Liver (tissue), 9 donors: Measurements from ENCODE around the gene ANXA10. TPM values are rescaled to one million over a fixed set of nuclear protein-coding genes. Genes with fewer than 3 reads are reported as not detected.

Source experiments
- DNase-seq: peaks from one replicate; pipeline ENCODE4 v3.0.0-alpha.2; 2017; ENCODE audit warnings: low spot score
- H3K27ac ChIP-seq, 2 donors: one replicate each; pipeline ENCODE4 v1.7.0; 2013; ENCODE audit warnings: inconsistent platforms in 2 of 2, low read length in 2 of 2, control low read depth in 1 of 2, low read depth in 1 of 2, mild to moderate bottlenecking in 1 of 2
- H3K27me3 ChIP-seq, 4 donors: one replicate each; pipeline versions ENCODE4 v1.6.1 to v1.7.0; 2013; ENCODE audit warnings: low read length in 3 of 4, inconsistent platforms in 1 of 4, mild to moderate bottlenecking in 1 of 4, moderate library complexity in 1 of 4; ENCODE audit not compliant: control insufficient read depth in 4 of 4, insufficient read depth in 4 of 4
- H3K36me3 ChIP-seq, 4 donors: one replicate each; pipeline versions ENCODE4 v1.6.1 to v1.7.0; 2013; ENCODE audit warnings: low read length in 3 of 4, mild to moderate bottlenecking in 3 of 4, low read depth in 1 of 4, moderate library complexity in 1 of 4; ENCODE audit not compliant: control insufficient read depth in 4 of 4, insufficient read depth in 3 of 4
- H3K4me1 ChIP-seq, 4 donors: one replicate each; pipeline versions ENCODE4 v1.6.1 to v1.7.0; 2013; ENCODE audit warnings: low read length in 3 of 4, mild to moderate bottlenecking in 3 of 4, moderate library complexity in 1 of 4; ENCODE audit not compliant: control insufficient read depth in 4 of 4, insufficient read depth in 4 of 4
- H3K4me3 ChIP-seq, 3 donors: one replicate each; pipeline versions ENCODE4 v1.6.1 to v1.7.0; 2013; ENCODE audit warnings: low read length in 3 of 3, control low read depth in 1 of 3, low read depth in 1 of 3, mild to moderate bottlenecking in 1 of 3
- H3K9ac ChIP-seq, 2 donors: one replicate each; pipeline ENCODE4 v1.7.0; 2013; ENCODE audit warnings: low read length in 2 of 2, mild to moderate bottlenecking in 2 of 2, moderate library complexity in 2 of 2, control low read depth in 1 of 2, low read depth in 1 of 2
- H3K9me3 ChIP-seq, 4 donors: one replicate each; pipeline versions ENCODE4 v1.6.1 to v1.7.0; 2013; ENCODE audit warnings: low read length in 3 of 4; ENCODE audit not compliant: control insufficient read depth in 4 of 4
- EGR1 ChIP-seq, 2 donors: IDR thresholded peaks; 2 replicates each; pipeline ENCODE4 v1.6.1; 2016 to 2018; ENCODE audit warnings: antibody characterized with exemption in 2 of 2, low read depth in 2 of 2
- FOXA1 ChIP-seq: IDR thresholded peaks from 2 replicates; pipeline ENCODE4 v1.6.1; 2016; ENCODE audit warnings: antibody characterized with exemption
- FOXA2 ChIP-seq: IDR thresholded peaks from 2 replicates; pipeline ENCODE4 v1.6.1; 2016; ENCODE audit warnings: antibody characterized with exemption
- GABPA ChIP-seq, 2 donors: IDR thresholded peaks in 1 of 2; conservative IDR thresholded peaks in 1 of 2; 2 replicates each; pipeline ENCODE4 v1.6.1; 2016; ENCODE audit warnings: antibody characterized with exemption in 2 of 2, mild to moderate bottlenecking in 1 of 2, moderate library complexity in 1 of 2
- HNF4A ChIP-seq, 2 donors: conservative IDR thresholded peaks; 2 replicates each; pipeline ENCODE4 v1.6.1; 2016; ENCODE audit warnings: antibody characterized with exemption in 2 of 2, mild to moderate bottlenecking in 2 of 2
- HNF4G ChIP-seq: IDR thresholded peaks from 2 replicates; pipeline ENCODE4 v1.6.1; 2016; ENCODE audit warnings: antibody characterized with exemption
- JUND ChIP-seq, 2 donors: IDR thresholded peaks; 2 replicates each; pipeline ENCODE4 v1.6.1; 2016; ENCODE audit warnings: antibody characterized with exemption in 2 of 2
- NR2F2 ChIP-seq: IDR thresholded peaks from 2 replicates; pipeline ENCODE4 v1.6.1; 2016; ENCODE audit warnings: antibody characterized with exemption
- RAD21 ChIP-seq, 2 donors: IDR thresholded peaks; 2 replicates each; pipeline ENCODE4 v1.6.1; 2016; ENCODE audit warnings: antibody characterized with exemption in 2 of 2, mild to moderate bottlenecking in 2 of 2
- RXRA ChIP-seq, 2 donors: IDR thresholded peaks; 2 replicates each; pipeline ENCODE4 v1.6.1; 2017 to 2018; ENCODE audit warnings: antibody characterized with exemption in 2 of 2, mild to moderate bottlenecking in 1 of 2
- SP1 ChIP-seq: IDR thresholded peaks from 2 replicates; pipeline ENCODE4 v1.6.1; 2018; ENCODE audit warnings: antibody characterized with exemption, mild to moderate bottlenecking
- TAF1 ChIP-seq: conservative IDR thresholded peaks from 2 replicates; pipeline ENCODE4 v1.6.1; 2016; ENCODE audit warnings: antibody characterized with exemption, mild to moderate bottlenecking
- YY1 ChIP-seq: IDR thresholded peaks from 2 replicates; pipeline ENCODE4 v1.6.1; 2016; ENCODE audit warnings: antibody characterized with exemption, mild to moderate bottlenecking
- WGBS: extraction: QIAGEN DNeasy Blood & Tissue Kit; methylation state at CpG from one replicate; pipeline ENCODE4 v1.1.7; 2013; 5-methylcytosine and 5-hydroxymethylcytosine counted together
- polyA plus RNA-seq, 2 donors: library from polyadenylated mRNA; stranded (reverse) in 1 of 2; unstranded in 1 of 2; fragments of 200-250 nt in 1 of 2; fragments of >200 nt in 1 of 2; fragmentation: Nextera tagmentation in 1 of 2; extraction: Ambion mirVana in 1 of 2; gene quantifications; one replicate each; pipeline versions ENCODE4 v1.2.1 to v1.2.3, GENCODE V29; 2013 to 2015
- total RNA-seq, 2 donors: library from RNA; depleted of rRNA; stranded (reverse); fragments of >200 nt; gene quantifications; one replicate each; pipeline ENCODE4 v1.2.3, GENCODE V29; 2014
- TF ChIP-seq, protein P1 (sequence below): IDR thresholded peaks from 2 replicates; pipeline ENCODE4 v1.6.1; 2016; ENCODE audit warnings: antibody characterized with exemption, mild to moderate bottlenecking
- TF ChIP-seq, protein P2 (sequence below): fragments of 150-350 bp; IDR thresholded peaks from 2 replicates; pipeline ENCODE4 v1.5.1; 2017; ENCODE audit warnings: improper control_type of control experiment, low read depth, low read length; ENCODE audit not compliant: missing input control
- TF ChIP-seq, protein P3 (sequence below): IDR thresholded peaks from 2 replicates; pipeline ENCODE4 v1.6.1; 2016; ENCODE audit warnings: antibody characterized with exemption
- TF ChIP-seq, protein P4 (sequence below): IDR thresholded peaks from 2 replicates; pipeline ENCODE4 v1.6.1; 2016; ENCODE audit warnings: antibody characterized with exemption
- TF ChIP-seq, protein P5 (sequence below): IDR thresholded peaks from 2 replicates; pipeline ENCODE4 v1.6.1; 2016; ENCODE audit warnings: antibody characterized with exemption
- donor health status: healthy.
- donor health status: healthy.
- donor health status: healthy.
- donor health status: healthy.
- donor health status: healthy.

Gene ANXA10
- total and polyA plus RNA-seq, 4 donors, result 6.3 to 45.4 (median 28.3) TPM

DNA sequence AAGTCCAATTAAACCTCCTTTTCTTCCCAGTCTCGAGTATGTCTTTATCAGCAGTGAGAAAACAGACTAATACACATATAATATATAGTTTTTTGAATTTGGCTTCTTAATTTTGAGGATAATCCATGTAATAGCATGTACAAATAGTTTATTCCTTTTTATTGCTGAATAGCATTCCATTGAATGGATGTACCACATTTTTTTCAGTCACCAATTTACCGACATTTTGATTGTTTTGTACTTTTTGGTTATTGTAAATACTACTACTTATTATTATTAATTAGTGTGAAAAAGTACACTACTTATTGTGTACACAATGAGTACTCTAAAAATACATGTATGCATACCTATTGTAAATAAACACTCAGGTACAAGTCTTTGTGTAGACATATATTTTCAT lies 42.3 kb upstream of the ANXA10 start:
- H3K27me3 ChIP-seq, result no peaks in the 10 kb centered on the region
- no peak overlapping the region for H3K27ac ChIP-seq
- H3K4me1 ChIP-seq, result no peaks in the 10 kb centered on the region
- 56% methylated on average over 2 of the region's 2 CpGs for WGBS
- H3K9ac ChIP-seq, result no peak overlapping the region
- TF ChIP-seq, protein P1, sequence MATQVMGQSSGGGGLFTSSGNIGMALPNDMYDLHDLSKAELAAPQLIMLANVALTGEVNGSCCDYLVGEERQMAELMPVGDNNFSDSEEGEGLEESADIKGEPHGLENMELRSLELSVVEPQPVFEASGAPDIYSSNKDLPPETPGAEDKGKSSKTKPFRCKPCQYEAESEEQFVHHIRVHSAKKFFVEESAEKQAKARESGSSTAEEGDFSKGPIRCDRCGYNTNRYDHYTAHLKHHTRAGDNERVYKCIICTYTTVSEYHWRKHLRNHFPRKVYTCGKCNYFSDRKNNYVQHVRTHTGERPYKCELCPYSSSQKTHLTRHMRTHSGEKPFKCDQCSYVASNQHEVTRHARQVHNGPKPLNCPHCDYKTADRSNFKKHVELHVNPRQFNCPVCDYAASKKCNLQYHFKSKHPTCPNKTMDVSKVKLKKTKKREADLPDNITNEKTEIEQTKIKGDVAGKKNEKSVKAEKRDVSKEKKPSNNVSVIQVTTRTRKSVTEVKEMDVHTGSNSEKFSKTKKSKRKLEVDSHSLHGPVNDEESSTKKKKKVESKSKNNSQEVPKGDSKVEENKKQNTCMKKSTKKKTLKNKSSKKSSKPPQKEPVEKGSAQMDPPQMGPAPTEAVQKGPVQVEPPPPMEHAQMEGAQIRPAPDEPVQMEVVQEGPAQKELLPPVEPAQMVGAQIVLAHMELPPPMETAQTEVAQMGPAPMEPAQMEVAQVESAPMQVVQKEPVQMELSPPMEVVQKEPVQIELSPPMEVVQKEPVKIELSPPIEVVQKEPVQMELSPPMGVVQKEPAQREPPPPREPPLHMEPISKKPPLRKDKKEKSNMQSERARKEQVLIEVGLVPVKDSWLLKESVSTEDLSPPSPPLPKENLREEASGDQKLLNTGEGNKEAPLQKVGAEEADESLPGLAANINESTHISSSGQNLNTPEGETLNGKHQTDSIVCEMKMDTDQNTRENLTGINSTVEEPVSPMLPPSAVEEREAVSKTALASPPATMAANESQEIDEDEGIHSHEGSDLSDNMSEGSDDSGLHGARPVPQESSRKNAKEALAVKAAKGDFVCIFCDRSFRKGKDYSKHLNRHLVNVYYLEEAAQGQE, result no peak
- TF ChIP-seq HNF4A (conservative IDR thresholded peaks at IDR 0.05) (no peak), NR2F2 (no peak), YY1 (no peak), EGR1 (IDR thresholded peaks at IDR 0.05; ENCODE audit: low read depth in 2 of 2) (no peak), SP1 (no peak), RAD21 (IDR thresholded peaks at IDR 0.05) (no peak), GABPA (IDR thresholded peaks at IDR 0.05 in 1 of 2, conservative IDR thresholded peaks at IDR 0.05 in 1 of 2) (no peak), FOXA1 (no peak), JUND (IDR thresholded peaks at IDR 0.05) (no peak), HNF4G (no peak), TAF1 (no peak), RXRA (IDR thresholded peaks at IDR 0.05) (no peak), FOXA2 (no peak)
- TF ChIP-seq, protein P2, sequence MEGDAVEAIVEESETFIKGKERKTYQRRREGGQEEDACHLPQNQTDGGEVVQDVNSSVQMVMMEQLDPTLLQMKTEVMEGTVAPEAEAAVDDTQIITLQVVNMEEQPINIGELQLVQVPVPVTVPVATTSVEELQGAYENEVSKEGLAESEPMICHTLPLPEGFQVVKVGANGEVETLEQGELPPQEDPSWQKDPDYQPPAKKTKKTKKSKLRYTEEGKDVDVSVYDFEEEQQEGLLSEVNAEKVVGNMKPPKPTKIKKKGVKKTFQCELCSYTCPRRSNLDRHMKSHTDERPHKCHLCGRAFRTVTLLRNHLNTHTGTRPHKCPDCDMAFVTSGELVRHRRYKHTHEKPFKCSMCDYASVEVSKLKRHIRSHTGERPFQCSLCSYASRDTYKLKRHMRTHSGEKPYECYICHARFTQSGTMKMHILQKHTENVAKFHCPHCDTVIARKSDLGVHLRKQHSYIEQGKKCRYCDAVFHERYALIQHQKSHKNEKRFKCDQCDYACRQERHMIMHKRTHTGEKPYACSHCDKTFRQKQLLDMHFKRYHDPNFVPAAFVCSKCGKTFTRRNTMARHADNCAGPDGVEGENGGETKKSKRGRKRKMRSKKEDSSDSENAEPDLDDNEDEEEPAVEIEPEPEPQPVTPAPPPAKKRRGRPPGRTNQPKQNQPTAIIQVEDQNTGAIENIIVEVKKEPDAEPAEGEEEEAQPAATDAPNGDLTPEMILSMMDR, result no peak
- TF ChIP-seq, protein P3, sequence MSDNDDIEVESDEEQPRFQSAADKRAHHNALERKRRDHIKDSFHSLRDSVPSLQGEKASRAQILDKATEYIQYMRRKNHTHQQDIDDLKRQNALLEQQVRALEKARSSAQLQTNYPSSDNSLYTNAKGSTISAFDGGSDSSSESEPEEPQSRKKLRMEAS, result no peak
- TF ChIP-seq, protein P4, sequence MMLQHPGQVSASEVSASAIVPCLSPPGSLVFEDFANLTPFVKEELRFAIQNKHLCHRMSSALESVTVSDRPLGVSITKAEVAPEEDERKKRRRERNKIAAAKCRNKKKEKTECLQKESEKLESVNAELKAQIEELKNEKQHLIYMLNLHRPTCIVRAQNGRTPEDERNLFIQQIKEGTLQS, result no peak
- TF ChIP-seq, protein P5, sequence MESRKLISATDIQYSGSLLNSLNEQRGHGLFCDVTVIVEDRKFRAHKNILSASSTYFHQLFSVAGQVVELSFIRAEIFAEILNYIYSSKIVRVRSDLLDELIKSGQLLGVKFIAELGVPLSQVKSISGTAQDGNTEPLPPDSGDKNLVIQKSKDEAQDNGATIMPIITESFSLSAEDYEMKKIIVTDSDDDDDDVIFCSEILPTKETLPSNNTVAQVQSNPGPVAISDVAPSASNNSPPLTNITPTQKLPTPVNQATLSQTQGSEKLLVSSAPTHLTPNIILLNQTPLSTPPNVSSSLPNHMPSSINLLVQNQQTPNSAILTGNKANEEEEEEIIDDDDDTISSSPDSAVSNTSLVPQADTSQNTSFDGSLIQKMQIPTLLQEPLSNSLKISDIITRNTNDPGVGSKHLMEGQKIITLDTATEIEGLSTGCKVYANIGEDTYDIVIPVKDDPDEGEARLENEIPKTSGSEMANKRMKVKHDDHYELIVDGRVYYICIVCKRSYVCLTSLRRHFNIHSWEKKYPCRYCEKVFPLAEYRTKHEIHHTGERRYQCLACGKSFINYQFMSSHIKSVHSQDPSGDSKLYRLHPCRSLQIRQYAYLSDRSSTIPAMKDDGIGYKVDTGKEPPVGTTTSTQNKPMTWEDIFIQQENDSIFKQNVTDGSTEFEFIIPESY, result no peak
- H3K4me3 ChIP-seq, result no peak overlapping the region
- no peaks in the 10 kb centered on the region for H3K36me3 ChIP-seq
- no peak for DNase-seq
- H3K9me3 ChIP-seq, result peaks cover 0 to 6% (median 3%) of the 10 kb centered on the region in 4 donors
